IPS-11a (cell line): ENCODE results near the gene DMRTC2.

Source experiments
- H3K4me3 ChIP-seq: one replicate; pipeline ENCODE4 v1.5.1; 2013; ENCODE audit warnings: low read depth, low read length, control low read depth

The DMRTC2 gene

DNA sequence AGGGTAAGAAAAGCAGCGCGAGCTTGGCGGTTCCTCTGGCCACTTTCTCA is at the start of gene DMRTC2:
TSS of gene DMRTC2 (plus strand) at position 42 of the 50 bp plus-strand sequence. CDS start 2,387 bp downstream, outside the sequence.
- H3K4me3 ChIP-seq = no peak within 1 kb of the TSS

DNA sequence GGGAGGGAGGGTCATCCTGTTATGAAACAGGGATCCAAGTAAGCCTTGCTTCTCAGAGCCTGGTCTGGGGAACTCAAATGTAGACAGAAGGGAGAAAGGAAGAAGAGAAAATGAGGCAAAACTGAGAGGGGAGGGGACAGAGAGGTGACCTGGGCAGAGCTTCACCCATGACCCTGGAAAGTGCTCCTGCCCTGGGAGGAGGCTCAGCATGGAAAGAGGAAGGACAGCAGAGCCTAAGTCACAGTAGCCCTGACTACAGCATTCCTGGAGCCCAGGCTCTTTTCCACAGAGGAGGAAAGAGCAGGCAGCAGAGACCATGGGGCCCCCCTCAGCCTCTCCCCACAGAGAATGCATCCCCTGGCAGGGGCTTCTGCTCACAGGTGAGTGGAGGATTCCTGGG is 48.5 kb upstream of the DMRTC2 start, which contains the start of gene CEACAM3:
TSS of gene CEACAM3 (plus strand) at position 226 of the 400 bp plus-strand sequence. CDS start at position 317, 91 bp downstream.
- no peak within 1 kb of the TSS for H3K4me3 ChIP-seq

DNA sequence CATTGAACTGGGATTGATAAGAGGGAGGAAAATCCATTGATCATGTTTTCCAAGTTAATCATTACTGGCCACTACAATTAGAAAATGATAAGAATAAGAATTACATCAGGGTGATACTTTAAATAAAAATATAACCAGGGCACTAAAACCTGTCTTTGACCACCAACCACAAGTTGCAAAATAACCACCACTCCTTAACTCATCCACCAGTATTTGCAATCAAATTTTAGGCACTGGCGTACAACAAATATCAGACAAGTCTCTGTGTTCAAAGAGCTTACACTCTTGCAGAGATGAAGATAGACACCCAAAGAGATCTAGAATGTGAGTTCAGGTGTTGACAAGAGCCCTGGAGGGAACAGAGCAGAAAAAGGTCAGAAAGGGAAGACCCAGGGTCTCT is 47.9 kb upstream of the DMRTC2 start:
- no peak overlapping the region for H3K4me3 ChIP-seq

DNA sequence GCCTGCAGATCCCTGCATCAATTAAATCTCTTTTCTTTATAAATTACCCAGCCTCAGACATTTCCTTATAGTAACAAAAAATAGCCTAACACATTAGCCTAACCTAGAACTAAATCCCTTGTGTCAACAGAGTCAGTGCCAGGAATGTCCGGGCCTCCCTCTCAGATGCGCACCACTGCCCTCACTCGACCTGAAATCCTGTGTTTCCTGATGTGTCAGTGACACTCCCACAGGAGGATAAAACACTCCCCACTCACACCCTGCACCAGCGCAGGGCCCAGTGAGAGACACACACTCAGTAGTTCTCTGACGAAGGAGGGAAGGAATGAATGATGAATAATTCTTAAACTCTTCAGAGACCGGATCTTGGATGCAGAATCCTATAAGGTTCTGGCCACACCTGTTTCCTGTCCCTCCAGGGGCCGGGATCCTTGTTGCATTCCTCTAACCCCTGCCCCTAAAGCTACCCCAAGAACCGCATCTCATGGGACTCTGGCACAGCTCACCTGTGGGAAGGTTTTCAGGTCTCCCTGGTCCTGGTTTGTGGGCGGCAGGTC is 45.3 kb upstream of the DMRTC2 start:
- H3K4me3 ChIP-seq = no peak overlapping the region

DNA sequence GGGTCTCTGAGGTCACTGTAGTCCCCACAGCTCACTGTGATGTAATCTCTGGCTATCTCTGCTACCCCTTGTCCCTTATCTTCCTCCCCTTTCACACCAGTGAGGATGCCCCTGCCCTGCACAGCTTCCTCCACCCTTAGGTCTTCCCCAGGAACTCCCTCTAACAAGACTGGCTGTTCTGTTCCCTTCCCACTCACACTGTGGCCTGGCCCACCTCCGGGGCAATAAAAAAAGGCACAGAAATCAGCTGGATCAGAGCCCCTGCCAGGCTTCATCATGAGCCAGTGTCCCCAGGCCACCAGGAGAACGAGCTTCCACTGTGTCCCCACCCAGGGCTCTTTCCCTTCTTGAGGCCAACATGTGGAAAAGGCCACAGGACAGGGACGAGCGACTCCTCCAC is 43.8 kb upstream of the DMRTC2 start:
- H3K4me3 ChIP-seq = no peak overlapping the region

DNA sequence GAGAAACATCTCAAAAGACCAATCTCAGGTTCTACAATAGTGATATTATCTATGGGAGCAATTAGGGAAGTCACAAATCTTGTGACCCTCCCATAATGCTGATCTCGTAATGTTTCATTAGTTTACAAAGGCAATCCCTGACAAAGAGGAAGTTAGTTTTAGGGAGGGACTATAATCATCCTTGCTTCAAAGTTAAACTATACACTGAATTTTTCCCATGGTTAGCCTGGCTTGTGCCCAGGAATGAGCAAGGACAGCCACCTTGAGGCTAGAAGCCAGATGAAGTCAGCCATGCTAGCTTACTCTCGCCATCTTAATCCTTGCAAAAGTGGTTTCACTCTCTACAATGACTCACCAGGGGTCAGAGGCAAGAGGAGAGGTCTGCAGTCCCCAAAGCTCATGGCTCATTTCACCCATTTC is 43.0 kb upstream of the DMRTC2 start:
- no peak overlapping the region for H3K4me3 ChIP-seq

DNA sequence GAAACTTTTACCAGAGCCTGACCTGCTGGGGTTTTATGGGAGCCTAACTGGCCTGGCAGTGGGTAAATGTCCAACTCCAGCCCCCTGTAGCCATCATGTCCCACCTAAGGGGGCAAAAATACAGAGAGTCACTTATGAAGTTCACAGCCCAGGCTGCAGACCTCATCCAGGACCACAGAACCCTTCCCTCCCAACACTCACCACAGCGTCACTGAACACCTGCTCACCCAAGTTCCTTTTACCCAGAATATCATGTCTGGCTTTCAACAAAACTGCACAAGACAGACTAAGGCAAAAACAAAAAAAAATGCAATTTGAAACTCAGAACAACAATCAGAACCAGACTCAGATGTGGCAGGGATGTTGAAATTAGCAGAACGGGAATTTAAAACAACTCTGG is 42.1 kb upstream of the DMRTC2 start:
- H3K4me3 ChIP-seq = no peak overlapping the region

DNA sequence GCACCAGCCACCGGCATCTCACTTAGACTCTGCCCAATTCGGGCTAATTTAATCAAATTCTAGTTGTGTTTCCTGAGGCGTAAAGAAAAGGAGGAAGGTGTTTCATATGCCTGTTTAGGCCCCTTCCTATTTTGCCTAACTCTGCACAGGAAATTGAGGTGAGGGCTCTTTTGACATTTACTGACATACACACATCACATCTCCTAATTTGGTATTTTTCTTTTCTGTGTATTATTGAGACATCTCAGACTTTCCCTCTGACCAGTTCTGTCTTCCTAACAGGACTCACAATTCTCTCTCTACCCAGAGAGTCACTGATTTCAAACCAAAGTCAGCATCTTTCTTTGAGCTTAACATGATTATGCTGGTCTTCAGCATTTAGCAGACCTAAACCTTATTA is 40.5 kb upstream of the DMRTC2 start:
- no peak overlapping the region for H3K4me3 ChIP-seq

DNA sequence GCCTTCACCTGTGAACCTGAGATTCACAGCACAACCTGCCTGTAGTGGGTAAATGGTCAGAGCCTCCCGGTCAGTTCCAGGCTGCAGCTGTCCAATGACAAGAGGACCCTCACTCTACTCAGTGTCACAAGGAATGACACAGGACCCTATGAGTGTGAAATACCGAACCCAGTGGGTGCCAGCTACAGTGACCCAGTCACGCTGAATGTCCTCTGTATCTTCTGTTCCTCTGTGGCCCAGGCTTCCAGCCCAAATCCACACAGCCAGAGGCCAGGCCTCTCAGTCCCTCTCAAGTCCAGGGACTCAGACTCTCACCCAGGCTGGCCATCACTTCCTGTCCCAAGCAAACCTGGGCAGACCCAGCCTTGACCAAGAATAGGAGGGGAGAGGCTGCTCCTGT is 37.7 kb upstream of the DMRTC2 start:
- no peak overlapping the region for H3K4me3 ChIP-seq

DNA sequence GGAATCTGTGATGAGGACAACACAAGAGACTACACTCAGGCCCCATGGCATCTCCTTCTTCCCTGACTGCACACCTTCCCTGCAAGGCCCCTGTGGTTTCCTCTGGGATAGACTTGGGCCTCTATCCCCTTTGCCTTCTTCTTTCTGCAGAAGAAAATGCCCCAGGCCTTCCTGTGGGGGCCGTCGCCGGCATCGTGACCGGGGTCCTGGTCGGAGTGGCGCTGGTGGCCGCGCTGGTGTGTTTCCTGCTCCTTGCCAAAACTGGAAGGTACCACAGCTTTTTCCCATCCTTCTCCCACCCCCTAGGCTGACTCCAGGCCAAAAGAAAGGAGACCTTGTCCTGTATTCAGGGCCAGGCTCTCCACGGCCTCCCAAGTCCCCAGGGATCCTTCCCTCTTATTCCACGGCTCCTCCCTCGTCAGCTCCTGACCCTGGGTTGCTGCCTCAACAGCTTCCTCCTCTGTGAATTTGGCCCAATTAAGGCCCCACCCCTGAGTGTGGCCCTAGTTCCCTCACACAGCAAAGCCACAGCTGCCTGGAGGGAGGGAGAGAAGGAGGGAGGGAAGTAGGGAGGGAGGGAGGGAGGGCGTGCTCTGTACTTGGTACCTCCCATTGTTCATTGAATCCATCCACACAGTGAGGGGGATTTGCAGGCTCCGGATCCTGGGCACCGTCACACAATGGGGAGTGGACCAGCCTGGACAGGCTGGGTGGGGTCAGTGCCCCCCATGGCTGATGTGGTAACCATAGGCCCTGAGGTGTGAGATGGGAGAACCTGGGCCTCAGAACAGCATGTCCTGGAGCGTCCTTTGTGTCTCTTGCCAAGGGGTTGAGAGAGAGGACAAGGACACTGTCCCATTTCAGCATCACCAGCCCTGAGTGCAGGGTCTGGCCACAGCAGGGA is 35.9 kb upstream of the DMRTC2 start:
- no peak overlapping the region for H3K4me3 ChIP-seq

DNA sequence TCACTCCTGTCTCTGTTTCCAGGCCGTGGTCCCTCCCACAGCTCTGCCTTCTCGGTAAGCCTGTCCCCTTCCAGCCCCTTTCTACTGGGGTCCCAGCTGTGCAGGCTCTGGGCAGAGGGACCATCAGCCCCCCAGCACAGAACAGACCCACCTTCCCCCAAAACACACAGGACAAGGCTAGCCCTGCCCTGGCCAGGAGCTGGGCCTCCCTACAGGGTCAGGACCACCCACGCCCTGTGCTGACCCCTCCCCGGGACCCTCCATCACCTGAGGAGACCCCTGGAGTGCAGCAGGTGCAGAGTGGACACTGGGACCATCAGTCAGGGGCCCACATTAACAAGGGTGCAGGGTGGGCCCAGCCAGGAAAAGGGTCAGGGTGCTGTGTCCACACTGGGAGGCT is 34.5 kb upstream of the DMRTC2 start:
- H3K4me3 ChIP-seq = no peak overlapping the region

DNA sequence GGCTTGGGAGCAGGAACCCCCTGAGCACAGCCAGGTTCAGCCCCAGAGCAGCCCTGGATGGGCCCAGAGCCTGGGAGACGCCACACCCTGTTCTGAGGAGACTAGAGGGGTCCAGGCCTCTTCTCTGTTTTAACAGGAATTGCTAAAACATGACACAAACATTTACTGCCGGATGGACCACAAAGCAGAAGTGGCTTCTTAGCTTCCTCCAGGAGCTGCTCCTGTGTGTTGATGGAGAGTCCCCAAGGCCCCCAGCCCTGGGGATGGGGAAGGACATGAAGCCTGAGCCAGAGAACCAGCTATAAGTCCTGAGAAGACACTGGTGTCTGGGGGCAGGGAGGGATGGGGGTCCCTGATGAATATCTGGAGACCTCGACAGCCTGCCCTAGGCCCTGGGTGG is 33.8 kb upstream of the DMRTC2 start:
- H3K4me3 ChIP-seq = no peak overlapping the region

DNA sequence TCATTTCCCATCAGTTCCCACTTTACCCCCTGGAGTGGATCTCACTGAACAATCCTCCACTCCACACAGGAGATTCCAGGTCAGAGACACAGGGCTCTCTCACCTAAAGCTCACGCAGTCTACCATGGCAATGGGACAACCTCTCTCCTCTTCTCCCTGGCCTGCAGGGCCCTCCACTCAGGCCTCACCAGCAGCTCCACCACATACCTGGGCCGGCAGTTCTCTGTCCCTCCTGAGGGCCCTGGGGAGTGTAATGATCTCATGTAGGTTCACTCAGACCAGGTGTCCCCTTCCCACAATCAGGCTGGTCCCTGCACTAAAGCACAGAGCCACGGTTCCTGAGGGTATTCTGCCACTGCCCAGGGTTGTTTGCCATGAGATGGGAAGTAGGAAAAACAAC is 32.9 kb upstream of the DMRTC2 start:
- H3K4me3 ChIP-seq = no peak overlapping the region

DNA sequence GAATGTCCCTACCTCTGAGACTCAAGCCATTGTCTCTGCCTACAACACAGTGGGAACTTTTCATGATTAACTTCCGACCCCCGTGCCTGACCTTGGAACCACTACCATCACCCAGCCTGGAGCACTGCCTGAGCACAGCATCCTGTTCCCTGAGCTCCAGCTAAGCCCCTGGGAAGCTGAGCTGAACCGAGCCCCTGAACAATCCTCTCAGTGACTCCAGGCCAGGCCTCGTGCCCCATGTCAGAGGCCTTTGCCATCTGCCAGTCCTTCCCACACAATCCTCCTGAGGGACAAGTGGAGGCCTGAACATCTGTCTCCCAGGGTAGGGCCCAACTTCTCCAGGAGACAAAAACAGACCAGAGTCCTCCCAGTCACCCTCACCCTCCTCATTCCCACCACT is 30.9 kb upstream of the DMRTC2 start:
- H3K4me3 ChIP-seq = no peak overlapping the region

DNA sequence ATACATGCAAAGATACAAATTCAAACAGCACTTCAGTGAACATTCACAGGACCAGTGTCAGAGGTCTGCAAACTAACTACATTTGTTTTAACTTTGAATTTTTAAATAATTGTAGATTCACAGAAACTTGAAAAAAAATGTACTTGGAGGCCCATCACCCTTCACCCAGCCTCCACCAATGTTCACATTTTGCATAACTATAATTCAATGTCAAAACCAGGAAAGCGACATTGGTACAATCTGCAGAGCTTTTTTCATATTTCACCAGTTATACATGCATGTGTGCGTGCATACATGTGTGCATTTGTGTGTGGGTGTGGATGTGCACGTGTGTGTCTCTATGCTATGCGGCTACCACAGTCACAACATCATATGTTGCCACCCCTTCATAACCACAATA is 29.5 kb upstream of the DMRTC2 start:
- no peak overlapping the region for H3K4me3 ChIP-seq

DNA sequence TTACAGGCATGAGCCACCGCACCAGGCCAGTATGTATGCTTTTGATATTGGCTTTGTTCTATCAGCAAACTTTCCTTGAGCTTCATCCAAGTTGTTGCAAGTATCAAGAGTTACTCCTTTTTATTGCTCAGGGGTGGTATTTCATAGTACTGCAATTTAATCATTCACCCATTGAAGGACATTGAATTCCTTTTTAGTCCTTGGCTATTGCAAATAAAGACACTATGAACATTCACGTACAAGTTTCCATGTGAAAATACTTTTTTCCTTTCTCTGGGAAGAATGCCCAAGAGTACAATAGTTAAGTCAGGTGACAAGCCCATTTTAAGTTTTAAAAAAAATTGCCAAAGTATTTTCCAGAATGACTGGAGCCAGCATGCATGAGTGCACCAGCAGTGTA is 28.1 kb upstream of the DMRTC2 start:
- no peak overlapping the region for H3K4me3 ChIP-seq

DNA sequence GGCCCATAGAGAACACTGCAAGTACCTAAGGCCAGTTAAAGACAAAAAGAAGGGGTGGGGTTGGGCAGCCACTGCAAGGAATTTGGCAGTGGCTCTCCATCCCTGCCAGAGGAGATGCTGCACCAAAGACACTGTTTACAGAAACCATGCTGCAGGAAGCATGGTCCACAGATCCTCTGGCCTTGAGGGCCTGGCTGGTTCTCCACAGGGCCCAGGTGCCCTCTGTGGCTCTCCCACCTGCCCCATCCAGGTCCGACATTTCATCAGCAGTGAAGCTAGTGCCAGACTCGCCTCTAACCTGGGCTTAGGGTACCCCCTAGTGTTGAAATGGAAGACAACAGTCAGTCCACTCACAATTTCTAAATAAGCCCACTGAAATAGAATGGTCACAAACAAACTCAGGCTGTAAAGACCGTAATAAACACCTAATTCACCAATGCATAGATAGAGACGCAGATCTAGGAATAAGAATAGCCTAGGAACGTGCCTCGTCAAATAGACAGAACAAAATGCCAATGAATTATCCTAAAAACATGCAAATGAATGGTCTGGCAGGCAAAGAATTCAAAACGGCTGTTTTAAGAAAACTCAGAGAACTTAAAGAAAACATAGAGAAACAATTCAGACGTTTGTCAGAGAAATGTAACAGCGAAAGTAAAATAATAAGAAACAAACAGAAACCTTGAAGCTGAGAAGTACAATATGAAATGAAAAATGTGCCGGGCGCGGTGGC is 23.7 kb upstream of the DMRTC2 start:
- no peak overlapping the region for H3K4me3 ChIP-seq

DNA sequence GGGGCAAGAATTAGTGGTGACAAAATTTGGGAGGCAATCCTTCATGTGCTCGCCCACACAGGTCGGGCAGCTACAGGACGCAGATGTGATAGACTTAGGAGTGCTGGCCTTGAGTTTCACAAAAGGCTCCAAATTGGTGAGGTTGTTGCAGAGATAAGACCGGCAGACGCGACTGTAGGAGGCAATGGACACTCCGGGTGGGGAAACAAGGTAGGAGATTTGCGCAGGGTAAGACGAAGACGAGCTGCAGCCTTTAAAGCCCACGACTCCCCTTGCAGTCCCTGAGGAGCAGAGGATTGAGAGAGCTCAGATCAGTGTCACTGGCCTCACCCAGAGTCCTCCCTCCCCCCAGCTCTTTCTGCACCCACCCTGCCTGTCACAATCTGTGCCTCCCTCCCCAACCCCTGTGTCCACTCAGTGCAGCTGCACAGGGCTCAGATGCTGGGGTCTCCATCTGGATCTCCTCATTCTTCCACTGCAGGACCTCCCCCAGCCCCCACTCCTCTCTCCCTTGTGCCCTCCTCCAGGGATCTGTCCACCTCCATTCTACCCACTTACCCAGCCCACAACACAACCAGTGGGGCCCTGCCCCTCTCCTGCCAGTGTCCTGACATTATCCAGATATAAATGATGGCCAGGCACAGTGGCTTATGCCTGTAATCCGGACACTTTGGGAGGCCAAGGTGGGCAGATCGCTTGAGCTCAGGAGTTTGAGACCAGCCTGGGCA is 6.7 kb upstream of the DMRTC2 start:
- H3K4me3 ChIP-seq = no peak overlapping the region

DNA sequence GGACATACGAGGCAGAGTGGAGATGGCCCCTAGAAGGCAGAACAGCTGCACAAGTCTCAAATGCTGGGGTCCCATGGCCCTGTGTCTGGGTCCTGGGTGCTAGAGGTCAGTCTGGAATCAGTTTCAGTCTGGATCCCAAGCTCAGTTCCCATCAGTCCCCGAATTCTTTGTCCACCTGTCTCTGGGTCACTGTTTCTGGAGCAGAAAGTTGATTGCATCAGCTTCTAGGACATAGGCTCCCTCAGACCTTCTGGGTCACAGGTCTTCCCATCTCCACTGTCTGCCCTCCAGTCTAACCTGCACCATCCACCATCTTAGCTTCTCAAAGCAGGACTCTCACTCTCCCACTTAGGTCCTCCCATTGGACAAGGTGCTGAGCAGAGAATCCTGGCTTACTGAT is 5.6 kb upstream of the DMRTC2 start:
- H3K4me3 ChIP-seq = no peak overlapping the region

DNA sequence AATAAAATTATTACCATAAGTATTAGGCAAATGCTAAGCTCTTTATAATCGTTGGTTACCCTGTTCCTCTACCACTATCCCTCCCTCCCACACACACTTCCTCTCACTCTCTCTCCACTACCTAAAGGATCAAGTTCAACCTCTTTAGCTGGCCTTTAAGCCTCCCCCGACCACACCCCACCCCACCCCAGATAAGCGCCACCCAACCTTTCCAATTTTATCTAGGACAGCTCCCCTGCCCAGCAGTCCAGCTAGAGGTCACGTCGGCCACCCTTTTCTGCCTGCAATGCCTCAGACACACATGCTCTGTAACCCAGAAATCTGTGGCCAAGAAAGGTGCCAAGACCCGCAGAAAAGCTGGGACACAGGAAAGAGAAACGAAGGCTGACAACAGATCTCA is 1.5 kb upstream of the DMRTC2 start:
- no peak overlapping the region for H3K4me3 ChIP-seq

DNA sequence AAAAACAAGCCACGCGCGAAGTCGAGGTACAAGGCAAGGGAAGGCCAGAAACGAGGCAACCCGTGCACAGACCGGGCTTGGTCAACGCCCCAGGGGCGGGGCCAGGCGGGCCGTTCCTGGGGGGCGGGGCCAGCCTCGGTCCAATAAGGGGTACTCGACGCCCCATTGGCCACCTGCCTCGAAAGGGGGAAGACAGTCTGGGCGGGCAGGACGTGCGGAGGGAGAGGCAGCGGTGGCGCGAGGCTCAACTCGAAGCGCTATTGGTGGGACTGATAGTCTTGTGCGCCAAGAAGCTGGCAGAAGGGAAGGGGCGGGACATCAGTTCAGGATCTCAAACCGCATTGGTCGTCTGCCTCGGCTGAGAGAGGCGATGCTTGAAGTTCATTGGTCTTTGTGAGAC is 241 bp upstream of the DMRTC2 start, which contains the start of gene LYPD4:
TSS of gene LYPD4 (minus strand) at position 83 of the 400 bp plus-strand sequence. CDS start 5,398 bp downstream, outside the sequence.
- no peak within 1 kb of the TSS for H3K4me3 ChIP-seq
